Neural progenitor cell (in vitro differentiated cells): Measurements from ENCODE around the gene MYH10. TPM values are rescaled to one million over a fixed set of nuclear protein-coding genes. Genes with fewer than 3 reads are reported as not detected.

ENCODE experiments used
- DNase-seq: peaks from one replicate; pipeline ENCODE4 v3.0.0-alpha.2; 2016; ENCODE audit warnings: low spot score
- H2AFZ ChIP-seq: fragments of 200-600 bp; sonication (generic); replicated peaks from 2 replicates; pipeline ENCODE4 v1.6.1; 2016; ENCODE audit warnings: antibody characterized with exemption
- H3F3A ChIP-seq: fragments of 200-600 bp; sonication (generic); 2 replicates; pipeline ENCODE4 v1.6.1; 2016; ENCODE audit warnings: antibody characterized with exemption, low read depth
- H3K27ac ChIP-seq: fragments of 200-600 bp; sonication (generic); 2 replicates; pipeline ENCODE4 v1.5.1; 2016; ENCODE audit warnings: mild to moderate bottlenecking
- H3K27me3 ChIP-seq: fragments of 200-600 bp; sonication (generic); 2 replicates; pipeline ENCODE4 v1.6.1; 2016; ENCODE audit warnings: mild to moderate bottlenecking, moderate library complexity
- H3K36me3 ChIP-seq: fragments of 200-600 bp; sonication (generic); 2 replicates; pipeline ENCODE4 v1.5.1; 2016
- H3K4me1 ChIP-seq: fragments of 200-600 bp; sonication (generic); 2 replicates; pipeline ENCODE4 v1.6.1; 2016; ENCODE audit warnings: mixed run types
- H3K4me2 ChIP-seq: fragments of 200-600 bp; sonication (generic); 2 replicates; pipeline ENCODE4 v1.6.1; 2016
- H3K4me3 ChIP-seq: fragments of 200-600 bp; sonication (generic); 2 replicates; pipeline ENCODE4 v1.5.1; 2016
- H3K79me2 ChIP-seq: fragments of 200-600 bp; sonication (generic); 2 replicates; pipeline ENCODE4 v1.6.1; 2016; ENCODE audit warnings: low read depth
- H3K9ac ChIP-seq: fragments of 200-600 bp; sonication (generic); 2 replicates; pipeline ENCODE4 v1.6.1; 2016
- H3K9me3 ChIP-seq: fragments of 200-600 bp; sonication (generic); 2 replicates; pipeline ENCODE4 v1.5.1; 2016; ENCODE audit warnings: low read depth
- H4K20me1 ChIP-seq: fragments of 200-600 bp; sonication (generic); 2 replicates; pipeline ENCODE4 v1.6.1; 2016; ENCODE audit warnings: low read depth
- H3K27ac Mint-ChIP-seq: 3 replicates; pipeline ENCODE4 v1.8.0; 2021; ENCODE audit warnings: mixed read lengths
- H3K27me3 Mint-ChIP-seq: 2 replicates; pipeline ENCODE4 v1.8.0; 2022; ENCODE audit warnings: low read depth, mild to moderate bottlenecking, inconsistent platforms, moderate library complexity, mixed read lengths; ENCODE audit not compliant: insufficient read depth
- H3K36me3 Mint-ChIP-seq: 3 replicates; pipeline ENCODE4 v1.8.0; 2021; ENCODE audit warnings: mixed read lengths
- H3K4me1 Mint-ChIP-seq: 3 replicates; pipeline ENCODE4 v1.8.0; 2021; ENCODE audit warnings: mixed read lengths
- H3K4me3 Mint-ChIP-seq: 3 replicates; pipeline ENCODE4 v1.8.0; 2021; ENCODE audit warnings: mild to moderate bottlenecking, moderate library complexity, mixed read lengths
- H3K9me3 Mint-ChIP-seq: 3 replicates; pipeline ENCODE4 v1.8.0; 2020; ENCODE audit warnings: mixed read lengths
- EZH2 ChIP-seq: fragments of 200-600 bp; sonication (generic); IDR thresholded peaks from 2 replicates; pipeline ENCODE4 v1.6.1; 2017; ENCODE audit warnings: antibody characterized with exemption, mild to moderate bottlenecking, moderate library complexity
- EZH2phosphoT487 ChIP-seq: fragments of 200-600 bp; sonication (generic); IDR thresholded peaks from 2 replicates; pipeline ENCODE4 v1.6.1; 2017; ENCODE audit warnings: antibody characterized with exemption
- total RNA-seq: library from RNA; depleted of rRNA; stranded (reverse); fragments of >200 nt; gene quantifications from 2 replicates; pipeline ENCODE4 v1.2.3, GENCODE V29; 2015; ENCODE audit warnings: low replicate concordance
- TF ChIP-seq, protein P1 (sequence below): fragments of 200-600 bp; sonication (generic); IDR thresholded peaks from 2 replicates; pipeline ENCODE4 v1.5.1; 2017; ENCODE audit warnings: antibody characterized with exemption, mild to moderate bottlenecking

Gene MYH10
- total RNA-seq, 1 donor from 2014 or later = 213 TPM

DNA sequence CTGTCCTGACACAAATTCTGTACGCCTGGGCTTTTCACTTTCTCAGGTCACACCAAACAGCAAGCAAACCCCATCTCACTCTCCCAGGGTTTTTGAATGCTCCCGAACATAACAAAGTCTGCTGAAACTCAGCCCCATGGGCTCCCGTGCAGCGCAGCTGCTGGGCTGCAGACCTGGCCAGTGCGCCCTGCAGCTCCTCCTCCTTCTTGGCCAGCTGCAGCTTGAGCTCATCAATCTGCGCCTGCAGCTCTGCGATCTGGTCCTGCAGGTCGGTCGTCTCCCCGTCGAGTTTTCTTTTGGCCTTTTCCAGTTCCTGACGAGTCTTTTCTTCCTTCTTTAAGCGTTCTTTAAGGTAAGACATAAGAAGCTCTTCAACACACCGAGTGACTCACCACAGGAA, 124.4 kb downstream of the MYH10 start:
- Histone ChIP-seq H3K4me2 (no peak overlapping the region), H3K9ac (no peak overlapping the region), H3K79me2 (no peaks in the 10 kb centered on the region), H3K27me3 (no peaks in the 10 kb centered on the region), H3F3A (no peaks in the 10 kb centered on the region), H3K4me3 (no peak overlapping the region), H3K4me1 (no peaks in the 10 kb centered on the region), H3K27ac (no peak overlapping the region), H2AFZ (no peak overlapping the region), H3K36me3 (peaks cover 19% of the 10 kb centered on the region), H3K9me3 (no peaks in the 10 kb centered on the region), H4K20me1 (no peaks in the 10 kb centered on the region)
- H3K36me3 Mint-ChIP-seq = peaks cover 49% of the 10 kb centered on the region
- TF ChIP-seq, protein P1, sequence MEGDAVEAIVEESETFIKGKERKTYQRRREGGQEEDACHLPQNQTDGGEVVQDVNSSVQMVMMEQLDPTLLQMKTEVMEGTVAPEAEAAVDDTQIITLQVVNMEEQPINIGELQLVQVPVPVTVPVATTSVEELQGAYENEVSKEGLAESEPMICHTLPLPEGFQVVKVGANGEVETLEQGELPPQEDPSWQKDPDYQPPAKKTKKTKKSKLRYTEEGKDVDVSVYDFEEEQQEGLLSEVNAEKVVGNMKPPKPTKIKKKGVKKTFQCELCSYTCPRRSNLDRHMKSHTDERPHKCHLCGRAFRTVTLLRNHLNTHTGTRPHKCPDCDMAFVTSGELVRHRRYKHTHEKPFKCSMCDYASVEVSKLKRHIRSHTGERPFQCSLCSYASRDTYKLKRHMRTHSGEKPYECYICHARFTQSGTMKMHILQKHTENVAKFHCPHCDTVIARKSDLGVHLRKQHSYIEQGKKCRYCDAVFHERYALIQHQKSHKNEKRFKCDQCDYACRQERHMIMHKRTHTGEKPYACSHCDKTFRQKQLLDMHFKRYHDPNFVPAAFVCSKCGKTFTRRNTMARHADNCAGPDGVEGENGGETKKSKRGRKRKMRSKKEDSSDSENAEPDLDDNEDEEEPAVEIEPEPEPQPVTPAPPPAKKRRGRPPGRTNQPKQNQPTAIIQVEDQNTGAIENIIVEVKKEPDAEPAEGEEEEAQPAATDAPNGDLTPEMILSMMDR = no peak
- TF ChIP-seq EZH2phosphoT487 = no peak
- TF ChIP-seq EZH2 = no peak
- no peaks in the 10 kb centered on the region for H3K27me3 Mint-ChIP-seq
- H3K4me1 Mint-ChIP-seq = no peaks in the 10 kb centered on the region
- no peak overlapping the region for H3K4me3 Mint-ChIP-seq
- H3K9me3 Mint-ChIP-seq = no peaks in the 10 kb centered on the region
- DNase-seq = no peak
- H3K27ac Mint-ChIP-seq = no peak overlapping the region

DNA sequence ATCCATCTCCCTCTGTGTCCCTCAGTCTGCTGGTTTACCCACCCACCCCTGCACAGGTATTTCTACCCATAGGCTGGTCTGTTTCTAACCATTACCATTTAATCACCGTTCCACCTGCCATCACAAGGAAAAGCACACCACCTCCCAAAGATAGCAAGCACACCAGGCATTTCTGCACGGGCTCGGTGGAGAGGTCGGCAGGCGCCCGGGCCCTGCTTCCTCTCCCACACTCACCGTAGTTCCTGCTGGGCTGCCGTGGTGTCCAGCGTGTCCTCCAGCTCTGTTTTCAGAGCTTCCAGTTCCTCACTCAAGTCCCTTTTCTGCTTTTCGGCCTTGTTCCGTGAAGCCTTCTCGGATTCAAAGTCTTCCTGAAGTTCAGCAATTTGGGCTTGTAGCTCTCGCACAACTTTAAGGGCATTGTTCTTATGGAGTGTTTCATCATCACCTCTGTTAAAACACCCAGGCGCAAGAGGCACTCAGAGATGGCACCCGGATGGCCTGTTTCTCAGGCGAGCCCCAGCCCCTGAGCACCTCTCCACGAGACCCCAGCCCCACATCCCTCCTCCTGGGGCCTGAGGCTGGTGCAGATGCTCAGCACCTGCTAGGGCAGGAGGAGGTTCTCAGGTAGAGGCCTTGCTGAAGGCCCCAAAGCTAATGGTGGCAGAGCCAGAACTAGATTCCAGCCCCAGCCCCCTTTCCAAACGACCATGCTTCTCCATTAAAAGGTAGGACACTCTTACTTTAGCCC, 125.9 kb downstream of the MYH10 start:
- Histone ChIP-seq H3K4me1 (no peaks in the 10 kb centered on the region), H3F3A (no peaks in the 10 kb centered on the region), H4K20me1 (no peaks in the 10 kb centered on the region), H3K27me3 (no peaks in the 10 kb centered on the region), H3K79me2 (no peaks in the 10 kb centered on the region), H3K9ac (no peak overlapping the region), H3K36me3 (peaks cover 10% of the 10 kb centered on the region), H3K4me3 (no peak overlapping the region), H3K4me2 (no peak overlapping the region), H3K27ac (no peak overlapping the region), H3K9me3 (no peaks in the 10 kb centered on the region), H2AFZ (no peak overlapping the region)
- no peak for DNase-seq
- Mint-ChIP-seq H3K27ac (no peak overlapping the region), H3K27me3 (no peaks in the 10 kb centered on the region), H3K9me3 (no peaks in the 10 kb centered on the region), H3K36me3 (peaks cover 51% of the 10 kb centered on the region), H3K4me1 (no peaks in the 10 kb centered on the region), H3K4me3 (no peak overlapping the region)
- TF ChIP-seq EZH2phosphoT487 = no peak
- TF ChIP-seq, protein P1 = no peak
- no peak for TF ChIP-seq EZH2

DNA sequence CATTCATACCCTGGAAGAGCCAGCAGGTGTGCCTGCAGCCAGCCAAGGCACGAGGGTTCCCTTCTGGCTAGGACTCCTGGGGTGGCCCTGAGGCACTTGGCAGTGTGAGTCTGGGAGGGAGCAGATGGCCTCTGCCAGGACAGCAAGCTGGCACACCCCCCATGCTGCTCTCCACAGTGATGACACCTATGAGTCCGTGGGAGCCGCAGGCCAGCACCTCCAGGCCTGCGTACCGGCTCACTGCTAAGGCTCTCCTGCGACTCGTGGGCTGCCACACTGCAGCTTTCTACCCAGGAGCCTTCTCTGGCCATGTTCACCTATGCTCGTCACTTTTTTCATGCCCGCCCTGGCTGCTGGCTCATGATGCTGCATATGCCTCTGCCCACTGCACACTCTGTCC, 126.7 kb downstream of the MYH10 start:
- Mint-ChIP-seq H3K27ac (no peak overlapping the region), H3K4me3 (no peak overlapping the region), H3K9me3 (no peaks in the 10 kb centered on the region), H3K4me1 (no peaks in the 10 kb centered on the region), H3K27me3 (no peaks in the 10 kb centered on the region), H3K36me3 (peaks cover 47% of the 10 kb centered on the region)
- DNase-seq = no peak
- no peaks in the 10 kb centered on the region for H3K9me3 ChIP-seq
- no peaks in the 10 kb centered on the region for H3K79me2 ChIP-seq
- no peak overlapping the region for H3K9ac ChIP-seq
- no peaks in the 10 kb centered on the region for H4K20me1 ChIP-seq
- H3K4me2 ChIP-seq = no peak overlapping the region
- H3K36me3 ChIP-seq = peaks cover 17% of the 10 kb centered on the region
- H3K27ac ChIP-seq = no peak overlapping the region
- H3K4me1 ChIP-seq = no peaks in the 10 kb centered on the region
- H3F3A ChIP-seq = no peaks in the 10 kb centered on the region
- H2AFZ ChIP-seq = no peak overlapping the region
- no peak overlapping the region for H3K4me3 ChIP-seq
- TF ChIP-seq, protein P1 = no peak
- TF ChIP-seq EZH2 (no peak), EZH2phosphoT487 (no peak)
- H3K27me3 ChIP-seq = no peaks in the 10 kb centered on the region
